HepG2 (cell line): ENCODE data around the gene HEATR5B. TPM values are rescaled to one million over a fixed set of nuclear protein-coding genes. Genes with fewer than 3 reads are reported as not detected.
A peak's percentile ranks its signal among the peaks of the same experiment; 100 is the strongest.

Experiments
- ATAC-seq: fragments of 200-7000 bp; cut with Tn5 transposase; 3 replicates; pipeline ENCODE4 v1.9.1; 2020; ENCODE audit warnings: mild to moderate bottlenecking, moderate library complexity
- BruUV-seq: library from RNA; stranded (reverse); fragments of 400-500 nt; replicated peaks from 2 replicates; lab custom pipeline; 2021; lab: Mats Ljungman, UMichigan
- CTCF ChIA-PET: fragments of 300-600 bp; formaldehyde crosslinking; extraction: SDS; loops from one replicate; lab custom pipeline; 2021; ENCODE audit warnings: low total read pairs, inconsistent platforms, low intra/inter-chr PET ratio; lab: Yijun Ruan, JAX
- POLR2A ChIA-PET: fragments of 350-600 bp; sonication (Branson Sonifier 250); formaldehyde crosslinking; loops from one replicate; lab custom pipeline; 2020; ENCODE audit warnings: antibody characterized with exemption, inconsistent platforms; lab: Yijun Ruan, JAX
- DNase-seq: peaks from one replicate; pipeline ENCODE4 v3.0.0-alpha.2; 2015; ENCODE audit warnings: low spot score
- FAIRE-seq: peaks from 3 replicates; lab custom pipeline; 2011; peaks lifted over from hg19 to GRCh38; lab: Jason Lieb, UNC
- H2AFZ ChIP-seq: one replicate; pipeline ENCODE4 v1.6.1; 2011; ENCODE audit warnings: low read length, inconsistent platforms
- H3K27ac ChIP-seq: fragments of 300-600 bp; 3 replicates; pipeline ENCODE4 v1.8.0; 2011; ENCODE audit warnings: mixed run types, mild to moderate bottlenecking, mixed read lengths, low read length, inconsistent platforms; ENCODE audit not compliant: insufficient read depth; ENCODE audit errors: extremely low read length
- H3K27me3 ChIP-seq, 2 experiments: fragments of 200-600 bp in 1 of 2; 2 replicates in 1 of 2; 3 replicates in 1 of 2; pipeline versions ENCODE4 v1.6.0 to v1.8.0; 2011; ENCODE audit warnings: low read length in 2 of 2, mild to moderate bottlenecking in 2 of 2, moderate library complexity in 2 of 2, inconsistent platforms in 1 of 2; ENCODE audit not compliant: insufficient read depth in 2 of 2, control insufficient read depth in 1 of 2
- H3K36me3 ChIP-seq, 2 experiments: fragments of 200-600 bp in 1 of 2; replicated peaks in 1 of 2; 2 replicates in 1 of 2; 3 replicates in 1 of 2; pipeline versions ENCODE4 v1.5.1 to v1.8.0; 2011; ENCODE audit warnings: low read length in 2 of 2, inconsistent platforms in 1 of 2; ENCODE audit not compliant: insufficient read depth in 2 of 2, control insufficient read depth in 1 of 2
- H3K4me1 ChIP-seq: 2 replicates; pipeline ENCODE4 v1.5.1; 2012; ENCODE audit warnings: low read length, inconsistent platforms; ENCODE audit not compliant: insufficient read depth
- H3K4me2 ChIP-seq: 2 replicates; pipeline ENCODE4 v1.6.0; 2011; ENCODE audit warnings: low read depth, low read length, inconsistent platforms
- H3K4me3 ChIP-seq, 3 experiments: fragments of 200-600 bp in 1 of 3; sonication (generic), shearing (Covaris generic) in 1 of 3; replicated peaks in 1 of 3; 2 replicates each; pipeline ENCODE4 v1.5.1; 2011 to 2016; ENCODE audit warnings: low read length in 3 of 3, inconsistent platforms in 2 of 3, low read depth in 2 of 3, mild to moderate bottlenecking in 2 of 3, control low read depth in 1 of 3, mixed read lengths in 1 of 3; ENCODE audit not compliant: insufficient read depth in 1 of 3
- H3K79me2 ChIP-seq: one replicate; pipeline ENCODE4 v1.6.1; 2011; ENCODE audit warnings: low read length, inconsistent platforms; ENCODE audit not compliant: insufficient read depth
- H3K9ac ChIP-seq: 2 replicates; pipeline ENCODE4 v1.6.0; 2011; ENCODE audit warnings: mild to moderate bottlenecking, low read depth, low read length, inconsistent platforms; ENCODE audit not compliant: insufficient read depth
- H3K9me3 ChIP-seq: 2 replicates; pipeline ENCODE4 v1.5.1; 2012; ENCODE audit warnings: mild to moderate bottlenecking, low read length
- H4K20me1 ChIP-seq: 2 replicates; pipeline ENCODE4 v1.6.0; 2011; ENCODE audit warnings: inconsistent platforms, mild to moderate bottlenecking, low read length, moderate library complexity; ENCODE audit not compliant: insufficient read depth
- ARID2 ChIP-seq: sonication (generic); formaldehyde crosslinking; IDR thresholded peaks from 2 replicates; pipeline ENCODE4 v1.8.1; 2022; ENCODE audit warnings: mild to moderate bottlenecking, missing genetic modification reagents, borderline replicate concordance
- ATF7 ChIP-seq, 2 experiments: fragments of 450-650 bp in 1 of 2; sonication (generic) in 1 of 2; formaldehyde crosslinking in 1 of 2; IDR thresholded peaks; 2 replicates each; pipeline versions ENCODE4 v1.4.0 to v1.6.1; 2016 to 2020; ENCODE audit warnings: antibody characterized with exemption in 1 of 2, mild to moderate bottlenecking in 1 of 2, missing genetic modification reagents in 1 of 2
- CREB1 ChIP-seq, 2 experiments: fragments of 450-650 bp in 1 of 2; IDR thresholded peaks; 2 replicates each; pipeline ENCODE4 v1.6.1; 2016 to 2017; ENCODE audit warnings: control low read depth in 1 of 2, mild to moderate bottlenecking in 1 of 2, missing compliant biosample characterization in 1 of 2, missing genetic modification characterization in 1 of 2
- ZNF501 ChIP-seq: sonication (generic); formaldehyde crosslinking; IDR thresholded peaks from 2 replicates; pipeline ENCODE4 v1.5.1; 2020; ENCODE audit warnings: mild to moderate bottlenecking, moderate library complexity, missing genetic modification reagents
- ZNF503 ChIP-seq: sonication (generic); formaldehyde crosslinking; IDR thresholded peaks from 2 replicates; pipeline ENCODE4 v1.4.0; 2020; ENCODE audit warnings: missing genetic modification reagents
- WGBS: methylation state at CpG from one replicate; pipeline ENCODE4 v1.1.6; 2017; ENCODE audit warnings: low lambda C conversion rate; 5-methylcytosine and 5-hydroxymethylcytosine counted together
- in situ Hi-C: cut with HindIII; loops from 2 replicates; pipeline ENCODE4 v1.10.0; 2017; ENCODE audit warnings: low pct_unique_long_range_greater_than_20kb; ENCODE audit not compliant: extremely low pct_ligation_motif_present
- intact Hi-C: fragments of 100-400 bp; cut with micrococcal nuclease; formaldehyde crosslinking; loops from one replicate; pipeline ENCODE4 v1.10.0; 2022; ENCODE audit not compliant: unreplicated experiment
- polyA plus RNA-seq, 8 experiments: library from polyadenylated mRNA; depleted of rRNA in 3 of 8; stranded (reverse) in 7 of 8; unstranded in 1 of 8; fragments of >200 nt; fragmentation: Illumina TruSeq in 4 of 8; extraction: Trizol in 4 of 8; gene quantifications; 2 replicates each; pipeline versions ENCODE4 v1.2.1 to v1.2.3, GENCODE V29; 2011 to 2016; ENCODE audit warnings: low read depth in 4 of 8, missing spikeins in 1 of 8, mixed read lengths in 1 of 8; ENCODE audit not compliant: insufficient read depth in 1 of 8
- total RNA-seq, 5 experiments: library from RNA; depleted of rRNA; stranded (reverse); fragments of >200 nt; fragmentation: Illumina TruSeq; extraction: Trizol; gene quantifications; 2 replicates each; pipeline ENCODE4 v1.2.3, GENCODE V29; 2016; ENCODE audit warnings: low read depth in 1 of 5

The HEATR5B gene
- total and polyA plus RNA-seq, 2 of the 13 experiments (the other 11 are each of a cell fraction or from before 2014, with no cell fraction given): 12.7 to 16.3 TPM

- TF ChIP-seq ZNF503: no peak
Measured at GRCh38 chr2:37080266-37080665, 3.9 kb downstream of the HEATR5B start (continued).

- FAIRE-seq: no peak
- POLR2A ChIA-PET: no interaction called here
Measured at GRCh38 chr2:37070931-37071330, 13.2 kb downstream of the HEATR5B start.

GRCh38 chr2:37068686-37069085 is 15.5 kb downstream of the HEATR5B start:
- ATAC-seq: no peak
- POLR2A ChIA-PET: no interaction called here
- TF ChIP-seq ARID2 (CRISPR knock-in tag): no peak
- Histone ChIP-seq H3K9me3 (no peaks in the 10 kb centered on the region), H3K27ac (no peak overlapping the region), H3K4me2 (no peak overlapping the region), H3K4me1 (no peaks in the 10 kb centered on the region), H3K27me3 (no peaks in the 10 kb centered on the region), H3K4me3 (no peak overlapping the region), H3K36me3 (peaks cover 7 to 53% of the 10 kb centered on the region in 2 experiments), H2AFZ (no peak overlapping the region), H4K20me1 (no peaks in the 10 kb centered on the region), H3K79me2 (no peaks in the 10 kb centered on the region), H3K9ac (no peak overlapping the region)
- no peak for FAIRE-seq
- WGBS: 98% methylated on average over 6 of the region's 6 CpGs
- BruUV-seq: no TSS peak
- intact Hi-C loops (no loop called here), in situ Hi-C loops (no loop called here)
- CTCF ChIA-PET: no interaction called here
- no peak for DNase-seq

More at GRCh38 chr2:37070931-37071330, 13.2 kb downstream of the HEATR5B start:
- Histone ChIP-seq H3K27ac (no peak overlapping the region), H3K4me3 (no peak overlapping the region), H3K9me3 (no peaks in the 10 kb centered on the region), H3K4me1 (no peaks in the 10 kb centered on the region), H3K4me2 (no peak overlapping the region), H3K79me2 (no peaks in the 10 kb centered on the region), H3K27me3 (no peaks in the 10 kb centered on the region), H2AFZ (no peak overlapping the region), H3K36me3 (peaks cover 4 to 42% of the 10 kb centered on the region in 2 experiments; a peak in 4 of 5 replicates), H4K20me1 (no peaks in the 10 kb centered on the region), H3K9ac (no peak overlapping the region)
- DNase-seq (no peak), ATAC-seq (no peak)
- no TSS peak for BruUV-seq
- CTCF ChIA-PET: no interaction called here
- intact Hi-C loops (no loop called here), in situ Hi-C loops (no loop called here)
- 97% methylated on average over 2 of the region's 2 CpGs for WGBS
- TF ChIP-seq ZNF501 (CRISPR knock-in tag) (no peak), ATF7 (IDR thresholded peaks at IDR 0.05) (peak; percentile 90), ATF7 (CRISPR knock-in tag; IDR thresholded peaks at IDR 0.05) (no peak), CREB1 (IDR thresholded peaks at IDR 0.05) (peak; percentile 39; the same call in 1 of the 2 replicates), CREB1 (CRISPR knock-in tag; IDR thresholded peaks at IDR 0.05) (no peak)
- TF ChIP-seq, all 625 proteins: peak for 2
